ENCODE measurements around the gene PXDC1.

- TF ChIP-seq POLR2A (IDR thresholded peaks at IDR 0.05) (no peak), CTCF (IDR thresholded peaks at IDR 0.05) (no peak), EP300 (IDR thresholded peaks at IDR 0.05) (no peak)
These were observed 45.0 kb downstream of the PXDC1 start for GRCh38 chr6:3706547-3706946.
